ENCODE data around the gene CPNE4. TPM values are rescaled to one million over a fixed set of nuclear protein-coding genes. Genes with fewer than 3 reads are reported as not detected.
"Not testable (repeated sequence)": the region's sequence is repeated elsewhere in the genome, so short reads cannot be mapped to it uniquely, and the experiment has no call there.

Gene CPNE4
- total RNA-seq, 1 donor from 2014 or later: 0.83 TPM

GRCh38 chr3:131502530-131503319 lies 532.1 kb downstream of the CPNE4 start, which contains the start of gene MRPL3:
Gene MRPL3, minus strand, starts transcription at chr3:131502971. Its CDS starts 150 bp downstream, at chr3:131502821.
- intact Hi-C loops (cut with DNase I): no loop called here
- DNase-seq: peak; percentile 93
- Histone ChIP-seq H3K36me3 (peaks cover 36% of the 10 kb centered on the region), H3K4me3 (peak within 1 kb of the TSS; percentile 90), H3K27me3 (ENCODE audit: low read depth) (no peaks in the 10 kb centered on the region), H3K4me1 (peaks cover 27% of the 10 kb centered on the region), H3K9me3 (no peaks in the 10 kb centered on the region), H3K27ac (peak within 1 kb of the TSS; percentile 84)
- TF ChIP-seq CTCF (IDR thresholded peaks at IDR 0.05): no peak
- peak; percentile 96 to 98 for ATAC-seq

- peaks cover 27% of the 10 kb centered on the region for H3K4me1 ChIP-seq
- no peaks in the 10 kb centered on the region for H3K27me3 ChIP-seq (ENCODE audit: low read depth)
- H3K4me3 ChIP-seq: peak overlapping the region; percentile 90
- intact Hi-C loops (cut with DNase I): no loop called here
- ATAC-seq: no peak
- peak overlapping the region; percentile 84 for H3K27ac ChIP-seq
- TF ChIP-seq CTCF (IDR thresholded peaks at IDR 0.05): no peak
- H3K9me3 ChIP-seq: no peaks in the 10 kb centered on the region
- peaks cover 43% of the 10 kb centered on the region for H3K36me3 ChIP-seq
- no peak for DNase-seq
These were observed 532.9 kb downstream of the CPNE4 start for GRCh38 chr3:131501949-131502348.

DNA sequence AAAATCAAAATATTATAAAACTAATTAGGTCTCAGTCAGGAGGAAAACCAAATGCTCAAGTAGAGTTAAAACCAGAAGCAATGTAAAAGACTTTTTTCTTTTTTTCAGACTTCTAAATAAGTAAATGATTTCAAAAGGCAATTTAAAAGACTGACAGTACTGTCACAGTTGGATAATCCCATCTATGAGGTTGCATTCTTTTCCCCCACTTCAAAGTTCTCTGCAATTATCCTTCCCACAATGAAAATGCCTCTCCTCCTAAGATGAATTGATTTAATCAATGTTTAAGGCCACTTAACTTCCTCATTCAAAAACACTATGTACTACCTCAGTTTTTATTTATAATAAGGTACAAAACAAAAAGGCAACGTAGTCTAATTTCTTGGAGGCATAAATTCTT lies 540.1 kb downstream of the CPNE4 start:
- no peak overlapping the region for H3K4me3 ChIP-seq
- ATAC-seq: no peak
- no peaks in the 10 kb centered on the region for H3K9me3 ChIP-seq
- H3K4me1 ChIP-seq: no peaks in the 10 kb centered on the region
- intact Hi-C loops (cut with DNase I): no loop called here
- H3K27ac ChIP-seq: no peak overlapping the region
- no peaks in the 10 kb centered on the region for H3K27me3 ChIP-seq (ENCODE audit: low read depth)
- no peak for DNase-seq
- no peak for TF ChIP-seq CTCF (IDR thresholded peaks at IDR 0.05)
- peaks cover 90% of the 10 kb centered on the region for H3K36me3 ChIP-seq

DNA sequence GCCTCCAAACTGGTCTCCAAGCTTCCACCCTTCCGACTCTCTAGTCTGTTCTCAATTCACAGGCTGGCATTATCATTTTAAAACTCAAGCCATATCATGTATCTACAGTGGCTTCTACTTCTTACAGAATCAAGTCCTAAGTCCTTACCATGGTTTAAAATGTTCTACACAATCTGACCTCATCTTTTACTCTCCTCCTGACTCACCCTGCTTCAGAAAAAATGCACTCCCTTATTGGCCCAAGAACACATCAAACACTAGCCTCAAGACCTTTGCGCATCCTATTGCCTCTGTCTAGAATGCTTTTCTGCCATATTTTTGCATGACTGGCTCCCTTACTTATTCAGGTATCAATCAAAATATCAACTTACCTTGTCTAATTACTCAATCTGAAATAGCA lies 543.0 kb downstream of the CPNE4 start:
- intact Hi-C loops (cut with DNase I): no loop called here
- ATAC-seq: no peak
- Histone ChIP-seq H3K27me3 (ENCODE audit: low read depth) (no peaks in the 10 kb centered on the region), H3K27ac (no peak overlapping the region), H3K4me1 (no peaks in the 10 kb centered on the region), H3K4me3 (no peak overlapping the region), H3K9me3 (no peaks in the 10 kb centered on the region), H3K36me3 (peaks cover 89% of the 10 kb centered on the region)
- DNase-seq: no peak
- TF ChIP-seq CTCF (IDR thresholded peaks at IDR 0.05): no peak

- intact Hi-C loops (cut with DNase I): no loop called here
- H3K36me3 ChIP-seq: peaks cover 86% of the 10 kb centered on the region
These were observed 543.7 kb downstream of the CPNE4 start for GRCh38 chr3:131491084-131491483.

DNA sequence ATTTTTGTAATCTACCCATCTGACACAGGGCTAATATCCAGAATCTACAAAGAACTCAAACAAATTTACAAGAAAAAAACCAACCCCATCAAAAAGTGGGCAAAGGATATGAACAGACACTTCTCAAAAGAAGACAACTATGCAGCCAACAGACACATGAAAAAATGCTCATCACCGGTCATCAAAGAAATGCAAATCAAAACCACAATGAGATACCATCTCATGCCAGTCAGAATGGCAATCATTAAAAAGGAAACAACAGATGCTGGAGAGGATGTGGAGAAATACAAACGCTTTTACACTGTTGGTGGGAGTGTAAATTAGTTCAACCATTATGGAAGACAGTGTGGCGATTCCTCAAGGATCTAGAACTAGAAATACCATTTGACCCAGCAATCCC lies 548.3 kb downstream of the CPNE4 start:
- H3K27me3 ChIP-seq (ENCODE audit: low read depth); H3K4me3 ChIP-seq; H3K9me3 ChIP-seq; DNase-seq; intact Hi-C loops (cut with DNase I); H3K4me1 ChIP-seq; H3K27ac ChIP-seq; ATAC-seq: not testable (repeated sequence)
- peaks cover 79% of the 10 kb centered on the region for H3K36me3 ChIP-seq

More at GRCh38 chr3:131491084-131491483, 543.7 kb downstream of the CPNE4 start:
- no peaks in the 10 kb centered on the region for H3K4me1 ChIP-seq
- no peaks in the 10 kb centered on the region for H3K9me3 ChIP-seq
- ATAC-seq (no peak), DNase-seq (no peak)
- H3K27ac ChIP-seq: no peak overlapping the region
- TF ChIP-seq CTCF (IDR thresholded peaks at IDR 0.05): no peak
- H3K4me3 ChIP-seq: no peak overlapping the region
- no peaks in the 10 kb centered on the region for H3K27me3 ChIP-seq (ENCODE audit: low read depth)
